Daoy (cell line): ENCODE measurements around the gene SON. TPM values are rescaled to one million over a fixed set of nuclear protein-coding genes. Genes with fewer than 3 reads are reported as not detected.
"Not testable (repeated sequence)": the region's sequence is repeated elsewhere in the genome, so short reads cannot be mapped to it uniquely, and the experiment has no call there.

Experiments used
- DNase-seq: peaks from one replicate; pipeline ENCODE4 v3.0.0-alpha.2; 2015; ENCODE audit warnings: low read depth
- total RNA-seq: library from RNA; depleted of rRNA; stranded (reverse); fragments of >200 nt; shearing (Covaris generic); gene quantifications from 2 replicates; pipeline ENCODE4 v1.2.3, GENCODE V29; 2014; rRNA removed

SON gene
- total RNA-seq, 1 experiment from 2014 or later = 81.9 TPM

DNA sequence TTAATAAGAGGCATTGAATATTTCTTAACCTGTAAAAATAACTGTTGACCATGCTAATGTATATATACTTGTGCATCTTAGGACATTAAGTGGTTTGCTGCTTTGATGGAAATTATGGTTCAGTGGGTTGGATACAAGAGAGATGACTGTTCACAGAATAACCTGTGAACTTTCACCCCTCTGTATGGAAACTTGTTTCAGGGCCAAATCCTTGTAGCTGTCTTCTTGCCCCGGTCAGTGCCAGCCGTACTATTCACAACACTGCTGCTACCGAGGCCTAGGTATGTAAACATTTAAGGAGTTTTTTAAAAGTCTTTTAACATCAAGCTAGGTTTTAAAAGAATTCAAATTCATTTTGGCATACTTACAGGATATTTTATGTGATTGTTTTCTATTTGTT, 29.5 kb downstream of the SON start:
- no peak for DNase-seq

DNA sequence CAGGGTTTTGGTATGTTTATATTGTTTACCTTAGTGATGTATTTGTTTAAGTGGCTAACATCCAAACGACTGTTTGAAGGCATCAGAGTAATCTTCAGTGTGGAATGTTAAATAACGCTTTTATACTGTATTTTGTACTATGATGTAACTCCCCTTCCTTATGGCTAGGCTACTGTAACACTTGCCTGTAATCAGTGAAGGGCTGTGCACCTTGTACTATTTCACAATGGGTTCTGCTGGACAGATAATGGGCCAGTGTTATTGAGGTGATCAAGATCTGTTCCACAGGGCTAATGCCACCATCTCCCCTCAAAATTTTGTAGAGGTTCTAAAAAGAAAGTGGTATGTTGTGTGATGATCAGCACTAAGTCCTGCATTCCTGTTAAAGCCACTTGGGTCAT, 33.9 kb downstream of the SON start:
- not testable (repeated sequence) for DNase-seq

DNA sequence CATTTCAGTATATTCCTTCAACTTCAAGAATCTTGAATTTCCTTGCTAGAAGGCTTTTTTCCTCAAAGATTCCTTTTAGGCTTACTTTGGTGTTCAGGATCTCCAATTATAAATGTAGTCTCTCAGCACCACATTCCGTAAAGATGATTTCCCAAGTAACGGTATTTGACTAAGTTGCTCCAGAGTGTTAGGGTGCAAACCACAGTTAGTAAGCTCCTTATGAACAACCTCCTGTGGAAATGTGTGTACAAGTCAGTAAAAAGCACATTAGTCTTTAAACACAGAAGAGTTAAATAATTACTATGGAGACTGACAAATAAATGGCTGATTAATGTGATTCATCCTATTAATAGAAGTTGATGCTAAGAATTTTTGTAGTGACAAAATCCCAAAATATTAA, 35.4 kb downstream of the SON start:
- DNase-seq = no peak

DNA sequence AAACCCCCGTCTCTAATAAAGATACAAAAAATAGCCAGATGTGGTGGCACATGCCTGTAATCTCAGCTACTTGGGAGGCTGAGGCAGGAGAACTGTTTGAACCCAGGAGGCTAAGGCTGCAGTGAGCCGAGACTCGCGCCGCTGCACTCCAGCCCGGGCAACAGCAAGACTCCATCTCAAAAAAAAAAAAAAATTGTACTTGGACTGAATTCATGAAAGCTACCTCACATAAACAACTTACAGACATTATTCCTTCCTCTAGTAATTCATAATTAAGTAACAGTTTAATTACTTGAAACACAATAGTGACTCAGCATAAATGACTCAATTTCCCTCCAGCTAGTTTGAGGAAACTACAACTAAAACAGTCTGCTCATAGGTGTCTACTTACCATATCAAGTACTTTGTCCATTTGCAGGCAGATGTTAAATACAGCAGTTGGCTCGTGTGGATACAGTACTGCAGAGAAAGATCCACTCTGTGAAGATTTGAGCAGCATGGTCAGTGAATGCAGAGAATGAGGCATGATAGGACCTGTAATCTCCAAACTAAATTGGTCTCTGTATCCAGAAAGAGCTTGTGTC, 36.2 kb downstream of the SON start:
- DNase-seq = no peak

DNA sequence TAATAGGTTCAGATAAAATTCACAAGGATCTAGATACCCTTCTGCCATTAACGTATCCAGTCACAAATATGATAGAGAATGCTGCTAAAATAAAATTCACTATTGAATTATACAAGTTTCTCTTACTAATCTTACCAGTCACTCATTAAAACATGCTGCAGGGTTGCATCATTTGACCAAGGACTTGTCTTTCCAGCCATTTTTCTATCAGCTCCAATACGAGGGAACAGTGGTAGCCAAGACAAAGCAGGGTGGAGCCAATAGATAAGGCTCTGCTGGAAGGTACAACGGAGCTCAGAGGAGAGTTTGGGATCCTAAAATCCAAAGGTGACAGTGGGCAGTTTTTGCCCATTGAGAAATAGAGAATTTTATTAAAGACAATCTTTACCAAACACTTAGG, 41.6 kb downstream of the SON start:
- DNase-seq = no peak

DNA sequence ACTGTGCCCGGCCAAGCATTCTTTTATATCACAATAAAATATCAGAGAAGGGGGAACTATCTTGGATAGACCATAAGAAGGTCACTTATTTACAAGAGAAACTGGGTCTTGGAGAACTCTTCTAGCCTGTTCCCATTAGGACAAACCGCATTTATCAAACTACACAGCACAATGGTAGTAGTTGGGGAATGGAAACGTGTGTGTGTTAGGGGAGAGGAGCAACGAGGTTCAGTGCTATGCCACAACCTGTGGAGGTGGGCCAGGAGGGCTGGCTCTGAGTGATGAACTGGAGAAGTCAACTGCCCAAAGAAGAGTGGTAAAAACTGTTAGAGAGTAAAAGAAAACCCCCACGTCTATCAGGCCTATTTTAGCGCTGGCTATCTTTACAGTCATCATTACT, 44.1 kb downstream of the SON start:
- DNase-seq = no peak

DNA sequence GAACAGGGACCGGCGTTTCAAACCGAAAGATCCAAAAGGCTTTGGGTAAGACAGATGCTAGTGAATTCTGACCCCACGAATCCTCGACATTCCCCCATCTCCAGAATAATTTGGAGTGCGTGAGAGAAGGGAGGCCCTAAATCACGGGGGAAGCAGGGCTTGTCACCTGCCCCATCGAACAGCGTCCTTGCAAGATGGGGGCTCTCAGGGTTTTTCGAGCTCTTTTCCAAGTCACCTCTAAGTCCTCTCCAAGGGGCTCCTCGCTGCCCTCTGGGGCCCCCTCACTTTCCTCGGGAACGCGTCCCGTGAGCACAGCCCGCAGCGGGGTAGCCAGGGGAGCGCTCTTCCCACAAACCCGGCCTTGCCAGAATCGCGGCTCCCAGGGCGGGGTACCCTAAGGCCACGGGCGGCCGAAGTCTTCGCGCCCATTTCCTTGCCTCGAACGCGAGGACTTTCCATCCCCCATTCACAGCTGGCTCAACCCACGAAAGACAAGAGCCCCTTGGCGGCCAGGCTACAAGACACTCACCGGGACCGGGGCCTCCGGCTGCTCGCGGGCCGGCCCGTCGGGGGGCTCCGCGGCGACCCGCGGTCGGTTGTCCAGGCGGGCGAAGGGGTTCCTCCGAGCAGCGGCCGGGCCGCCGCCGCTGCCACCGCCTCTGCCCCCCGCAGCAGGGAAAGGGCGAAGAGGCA, 45.1 kb downstream of the SON start:
- peak; percentile 58 for DNase-seq

DNA sequence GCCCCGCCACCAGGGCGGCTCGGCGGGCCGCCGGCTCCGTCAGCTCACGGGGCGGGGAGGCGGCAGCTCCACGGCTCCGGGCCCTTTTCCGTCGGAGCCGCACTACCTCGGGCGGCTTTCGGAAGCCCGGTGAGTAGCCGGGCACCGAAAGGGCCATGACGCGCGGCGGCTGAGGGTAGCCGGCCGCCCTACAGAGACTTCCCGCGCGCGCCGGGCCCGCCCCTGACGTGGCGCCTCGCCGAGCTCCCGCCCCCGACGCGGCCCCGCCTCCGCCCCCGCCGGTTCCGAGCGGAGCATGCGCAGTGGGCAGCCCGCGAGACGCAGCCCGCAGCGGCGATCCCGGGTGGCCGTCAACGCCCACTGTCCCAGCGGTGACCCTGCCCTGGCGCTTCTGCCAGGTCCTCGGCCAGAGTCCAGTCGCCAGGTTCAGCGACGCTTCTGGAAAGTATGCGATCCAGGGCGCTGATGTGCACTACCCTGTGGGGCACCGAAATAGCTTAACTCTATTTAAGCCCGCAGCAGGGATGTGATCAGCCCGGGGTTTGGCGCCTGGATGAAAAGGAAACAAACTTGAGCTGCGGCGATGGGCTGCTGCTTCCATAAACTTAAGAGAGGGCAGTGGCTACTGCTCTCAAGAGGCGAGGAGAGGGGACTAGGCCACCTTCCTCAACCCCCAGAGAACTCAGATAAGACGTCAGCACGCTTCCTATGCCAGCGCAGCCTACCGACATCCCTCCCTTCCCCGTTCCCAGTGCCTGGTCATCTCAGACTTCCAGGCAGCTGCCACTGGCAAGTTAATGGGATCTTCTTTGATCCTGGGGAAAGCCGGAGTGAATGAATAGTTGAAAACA, 45.9 kb downstream of the SON start, which contains the start of gene DONSON:
DONSON (minus strand) TSS at position 200 of the 851 bp plus-strand sequence; CDS start at position 157, 43 bp downstream.
- DNase-seq = peak; percentile 96

DNA sequence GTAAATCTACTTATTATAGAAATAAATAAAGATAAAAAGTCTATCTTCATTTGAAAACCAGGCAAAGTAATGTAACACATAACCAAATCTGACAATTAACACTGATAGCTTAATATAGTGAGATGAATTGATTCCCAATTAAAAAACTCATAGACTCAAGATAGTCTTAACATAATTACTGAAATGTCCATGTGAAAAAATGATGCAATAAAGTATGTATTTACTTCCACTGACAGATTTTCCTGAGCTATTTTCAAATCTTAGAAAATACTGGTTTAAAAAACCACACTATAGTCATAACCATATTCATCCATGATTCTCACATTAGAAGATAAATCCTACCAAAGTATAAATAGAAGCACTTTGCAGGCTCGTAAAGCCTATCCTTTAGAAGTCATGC, 55.2 kb downstream of the SON start:
- DNase-seq = no peak

DNA sequence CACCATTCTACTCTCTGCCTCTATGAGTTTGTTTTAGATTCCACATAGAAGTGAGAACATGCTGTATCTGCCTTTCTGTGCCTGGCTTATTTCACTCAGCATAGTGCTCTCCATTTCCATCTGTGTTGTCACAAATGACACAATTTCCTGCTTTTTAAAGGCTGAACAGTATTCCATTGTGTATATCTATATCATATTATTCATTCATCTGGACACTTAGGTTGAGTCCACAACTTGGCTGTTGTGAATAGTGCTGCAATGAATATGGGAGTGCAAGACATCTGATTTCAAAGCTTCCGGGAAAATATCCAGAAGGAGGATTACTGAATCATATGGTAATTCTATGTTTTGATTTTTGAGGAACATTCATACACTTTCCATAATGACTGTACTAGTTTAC, 65.7 kb downstream of the SON start:
- no peak for DNase-seq

DNA sequence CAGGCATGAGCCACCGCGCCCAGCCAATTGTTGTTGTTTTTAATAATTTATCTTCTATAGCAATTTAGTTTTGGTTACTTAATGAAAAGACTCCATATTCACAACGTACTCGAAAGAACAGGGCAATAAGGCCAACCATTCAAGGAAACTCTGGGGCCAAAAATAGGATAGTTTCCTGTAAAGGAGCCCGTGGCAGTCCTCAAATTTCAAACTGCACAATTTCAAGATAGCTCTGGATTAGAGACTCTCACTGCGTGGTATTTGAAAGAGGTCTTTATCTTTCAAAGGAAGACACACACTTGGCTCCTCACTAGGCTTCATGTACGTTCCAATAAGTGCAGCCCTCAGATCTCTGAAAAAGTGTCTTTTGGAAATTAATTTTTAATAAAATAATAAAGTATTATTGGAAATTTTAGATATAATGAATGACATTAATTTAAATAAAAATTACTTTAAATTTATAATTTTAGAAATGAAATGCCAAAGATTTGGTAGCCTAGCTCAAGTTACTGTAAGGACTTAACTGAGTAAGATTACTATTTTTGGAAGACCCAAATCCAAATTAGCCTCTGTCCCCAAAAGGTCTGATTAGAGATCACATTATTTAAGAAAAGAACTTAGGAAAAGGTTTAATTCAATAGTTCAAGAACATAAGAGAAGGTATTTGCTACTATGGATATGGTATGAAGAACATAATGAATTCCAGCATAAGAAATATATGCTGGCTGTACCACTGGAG, 68.3 kb downstream of the SON start:
- DNase-seq = no peak

DNA sequence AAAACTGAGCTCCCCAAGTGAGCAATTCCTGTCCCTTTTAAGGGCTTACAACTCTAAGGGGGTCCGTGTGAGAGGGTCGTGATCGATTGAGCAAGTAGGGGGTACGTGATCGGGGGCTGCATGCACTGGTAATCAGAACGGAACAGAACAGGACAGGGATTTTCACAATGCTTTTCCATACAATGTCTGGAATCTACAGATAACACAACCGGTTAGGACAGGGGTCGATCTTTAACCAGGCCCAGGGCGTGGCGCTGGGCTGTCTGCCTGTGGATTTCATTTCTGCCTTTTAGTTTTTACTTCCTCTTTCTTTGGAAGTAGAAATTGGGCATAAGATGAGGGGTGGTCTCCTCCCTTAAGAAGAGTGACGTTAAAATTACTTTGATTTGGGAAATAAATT, 74.7 kb downstream of the SON start:
- not testable (repeated sequence) for DNase-seq

DNA sequence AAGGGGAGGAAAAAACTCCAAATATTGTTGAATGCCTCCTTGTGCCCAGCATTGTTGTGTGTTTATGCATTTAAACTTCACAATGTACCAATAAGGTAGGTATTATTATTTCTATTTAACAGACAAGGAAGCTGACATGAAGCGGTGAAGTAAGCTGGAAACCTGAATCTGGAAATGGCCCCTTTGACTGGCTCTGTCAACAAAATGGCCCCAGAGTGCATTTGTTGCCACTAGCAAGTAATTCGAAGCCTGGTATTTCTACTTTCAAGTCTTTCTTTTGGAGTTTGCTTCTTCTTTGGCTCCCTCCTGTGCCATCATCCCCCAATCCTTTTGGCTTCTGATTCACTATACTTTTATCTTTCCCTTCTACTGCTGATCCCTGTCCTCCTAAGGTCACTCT, 75.6 kb downstream of the SON start:
- no peak for DNase-seq

DNA sequence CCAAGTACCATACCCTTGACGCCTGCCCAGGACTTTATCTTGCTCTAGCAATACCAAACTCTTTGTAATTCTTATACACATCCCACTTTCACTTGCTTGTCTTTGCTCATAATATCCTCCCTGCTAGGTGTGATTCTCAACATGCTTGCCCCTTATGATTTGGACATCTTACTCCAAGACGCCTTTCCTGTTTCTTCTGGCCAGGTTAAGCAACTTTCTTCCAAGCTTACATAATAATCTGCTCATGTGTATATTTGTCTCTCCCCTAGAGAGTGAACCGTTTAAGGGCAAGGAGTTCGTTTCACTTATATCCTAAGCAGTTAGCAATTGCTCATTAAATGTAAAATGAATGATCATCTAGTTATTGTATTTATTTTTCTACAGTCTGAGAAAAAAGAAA, 76.9 kb downstream of the SON start:
- DNase-seq = no peak

DNA sequence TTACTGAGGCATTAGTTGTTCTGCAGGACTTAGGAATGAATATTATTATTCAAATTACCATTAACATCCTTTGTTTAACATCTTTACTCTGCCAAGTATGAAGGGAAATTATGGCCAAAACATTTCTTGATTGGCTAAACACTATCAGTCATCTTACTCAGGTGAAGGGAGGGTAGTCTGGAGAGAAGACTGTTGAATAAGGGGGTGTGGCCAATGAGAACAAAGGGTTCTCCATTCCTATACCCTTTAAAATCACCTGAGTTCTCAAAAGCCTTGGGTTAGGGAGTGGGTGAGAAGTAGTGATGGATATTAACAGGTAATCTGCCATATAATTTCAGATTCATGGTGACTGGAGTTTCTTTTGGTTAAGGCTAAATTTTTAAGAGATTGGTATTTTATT, 79.4 kb downstream of the SON start:
- DNase-seq = no peak

DNA sequence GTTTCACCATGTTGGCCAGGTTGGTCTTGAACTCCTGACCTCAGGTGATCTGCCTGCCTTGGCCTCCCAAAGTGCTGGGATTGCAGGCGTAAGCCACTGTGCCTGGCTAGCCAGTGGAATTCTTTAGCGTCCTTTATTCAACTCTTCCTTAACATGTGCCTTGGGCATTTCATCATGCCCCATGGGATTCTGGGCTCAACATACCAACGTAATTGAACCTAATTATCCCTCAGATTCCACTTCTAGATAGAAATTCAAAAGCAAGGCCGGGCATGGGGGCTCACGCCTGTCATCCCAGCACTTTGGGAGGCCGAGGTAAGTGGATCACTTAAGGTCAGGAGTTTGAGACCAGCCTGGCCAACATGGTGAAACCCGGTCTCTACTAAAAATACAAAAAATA, 83.3 kb downstream of the SON start:
- not testable (repeated sequence) for DNase-seq

Other genes with a start within 250 kb of the SON start
- gene IFNAR1, start 218.1 kb upstream of the SON start, total RNA-seq = 18.5 and 45.2 TPM in 2 replicates
- gene IFNGR2, start 139.6 kb upstream of the SON start, total RNA-seq = 99.0 and 108 TPM in 2 replicates
- 34.9 and 39.4 TPM in 2 replicates for gene TMEM50B, start 63.1 kb upstream of the SON start, total RNA-seq
- gene DNAJC28, start 51.3 kb upstream of the SON start, total RNA-seq = 0.80 and 2.6 TPM in 2 replicates
- 150 and 239 TPM in 2 replicates for gene GART, start 921 bp upstream of the SON start, total RNA-seq
- gene DONSON, start 45.6 kb downstream of the SON start, total RNA-seq = 51.0 and 80.6 TPM in 2 replicates
- gene CRYZL1, start 98.7 kb downstream of the SON start, total RNA-seq = 18.8 and 21.1 TPM in 2 replicates
- 18.3 and 25.7 TPM in 2 replicates for gene ITSN1, start 99.5 kb downstream of the SON start, total RNA-seq